Hepatocyte (in vitro differentiated cells): ENCODE data around the gene MYO1F. TPM values are rescaled to one million over a fixed set of nuclear protein-coding genes. Genes with fewer than 3 reads are reported as not detected.

Experiments
- DNase-seq: peaks from one replicate; pipeline ENCODE4 v3.0.0-alpha.2; 2016; ENCODE audit warnings: low spot score
- H2AFZ ChIP-seq: fragments of 200-600 bp; sonication (generic); 2 replicates; pipeline ENCODE4 v1.6.0; 2016; ENCODE audit warnings: antibody characterized with exemption, mild to moderate bottlenecking
- H3K27ac ChIP-seq: fragments of 200-600 bp; sonication (generic); 2 replicates; pipeline ENCODE4 v1.5.1; 2016; ENCODE audit warnings: mild to moderate bottlenecking
- H3K27me3 ChIP-seq: fragments of 200-600 bp; sonication (generic); 2 replicates; pipeline ENCODE4 v1.6.1; 2016
- H3K36me3 ChIP-seq: fragments of 200-600 bp; sonication (generic); replicated peaks from 2 replicates; pipeline ENCODE4 v1.5.1; 2016; ENCODE audit warnings: low read depth; ENCODE audit not compliant: insufficient read depth
- H3K4me1 ChIP-seq: fragments of 200-600 bp; sonication (generic); 2 replicates; pipeline ENCODE4 v1.5.1; 2016; ENCODE audit warnings: mild to moderate bottlenecking, moderate library complexity; ENCODE audit not compliant: insufficient read depth
- H3K4me2 ChIP-seq: fragments of 200-600 bp; sonication (generic); 2 replicates; pipeline ENCODE4 v1.6.0; 2016
- H3K4me3 ChIP-seq: fragments of 200-600 bp; sonication (generic); 2 replicates; pipeline ENCODE4 v1.5.1; 2016; ENCODE audit warnings: mild to moderate bottlenecking
- H3K79me2 ChIP-seq: fragments of 200-600 bp; sonication (generic); 2 replicates; pipeline ENCODE4 v1.6.0; 2017; ENCODE audit warnings: mild to moderate bottlenecking
- H3K9me2 ChIP-seq: fragments of 200-600 bp; sonication (generic); replicated peaks from 2 replicates; pipeline ENCODE4 v1.6.0; 2017; ENCODE audit warnings: mild to moderate bottlenecking; ENCODE audit not compliant: insufficient read depth
- H3K9me3 ChIP-seq: fragments of 200-600 bp; sonication (generic); 2 replicates; pipeline ENCODE4 v1.5.1; 2016; ENCODE audit warnings: low read depth, mild to moderate bottlenecking
- H4K20me1 ChIP-seq: fragments of 200-600 bp; sonication (generic); 2 replicates; pipeline ENCODE4 v1.6.0; 2016; ENCODE audit warnings: mild to moderate bottlenecking; ENCODE audit not compliant: insufficient read depth, poor library complexity, severe bottlenecking
- CTCF ChIP-seq: fragments of 200-600 bp; sonication (generic); IDR thresholded peaks from 2 replicates; pipeline ENCODE4 v1.5.1; 2016; ENCODE audit warnings: antibody characterized with exemption, mild to moderate bottlenecking; ENCODE audit not compliant: poor library complexity
- EZH2 ChIP-seq: fragments of 200-600 bp; sonication (generic); IDR thresholded peaks from 2 replicates; pipeline ENCODE4 v1.6.1; 2016; ENCODE audit warnings: antibody characterized with exemption, mild to moderate bottlenecking, borderline replicate concordance
- EZH2phosphoT487 ChIP-seq: fragments of 200-600 bp; sonication (generic); IDR thresholded peaks from one replicate; pipeline ENCODE4 v1.6.1; 2018; ENCODE audit warnings: antibody characterized with exemption, mild to moderate bottlenecking, low read depth, moderate library complexity; ENCODE audit not compliant: unreplicated experiment, severe bottlenecking
- WGBS: methylation state at CpG from one replicate; pipeline ENCODE4 v1.1.6; 2016; ENCODE audit warnings: low lambda C conversion rate; ENCODE audit errors: missing lambda C conversion rate; 5-methylcytosine and 5-hydroxymethylcytosine counted together
- polyA plus RNA-seq: library from polyadenylated mRNA; unstranded; fragments of >200 nt; fragmentation: Nextera tagmentation; extraction: Ambion mirVana; gene quantifications from 2 replicates; pipeline ENCODE4 v1.2.1, GENCODE V29; 2016
- total RNA-seq: library from RNA; depleted of rRNA; stranded (reverse); fragments of >200 nt; gene quantifications from 2 replicates; pipeline ENCODE4 v1.2.3, GENCODE V29; 2014

The MYO1F gene
- total and polyA plus RNA-seq, 2 experiments from 2014 or later, result 0.13 to 1.0 TPM

GRCh38 chr19:8539621-8540149 is 37.6 kb downstream of the MYO1F start:
- no peaks in the 10 kb centered on the region for H3K79me2 ChIP-seq
- TF ChIP-seq EZH2phosphoT487 (no peak), EZH2 (no peak), CTCF (no peak)
- no peaks in the 10 kb centered on the region for H3K9me2 ChIP-seq
- no peaks in the 10 kb centered on the region for H3K4me1 ChIP-seq
- H3K4me3 ChIP-seq, result no peak overlapping the region
- no peak for DNase-seq
- H2AFZ ChIP-seq, result no peak overlapping the region
- no peaks in the 10 kb centered on the region for H3K27me3 ChIP-seq
- H3K9me3 ChIP-seq, result no peaks in the 10 kb centered on the region
- H3K27ac ChIP-seq, result no peak overlapping the region
- WGBS, result 96% methylated on average over 12 of the region's 12 CpGs
- no peaks in the 10 kb centered on the region for H3K36me3 ChIP-seq
- H3K4me2 ChIP-seq, result no peak overlapping the region
- no peaks in the 10 kb centered on the region for H4K20me1 ChIP-seq

GRCh38 chr19:8537099-8537498 is 40.1 kb downstream of the MYO1F start:
- Histone ChIP-seq H3K4me2 (no peak overlapping the region), H4K20me1 (no peaks in the 10 kb centered on the region), H3K36me3 (no peaks in the 10 kb centered on the region), H3K4me3 (no peak overlapping the region), H3K27me3 (no peaks in the 10 kb centered on the region), H3K4me1 (peaks cover 4% of the 10 kb centered on the region), H3K9me3 (no peaks in the 10 kb centered on the region), H3K9me2 (no peaks in the 10 kb centered on the region), H3K27ac (no peak overlapping the region), H3K79me2 (no peaks in the 10 kb centered on the region), H2AFZ (no peak overlapping the region)
- WGBS, result 96% methylated on average over 3 of the region's 3 CpGs
- TF ChIP-seq EZH2, result no peak
- TF ChIP-seq CTCF, result no peak
- no peak for TF ChIP-seq EZH2phosphoT487
- DNase-seq, result no peak

GRCh38 chr19:8536282-8536681 is 41.0 kb downstream of the MYO1F start:
- TF ChIP-seq CTCF, result no peak
- TF ChIP-seq EZH2, result no peak
- no peak for TF ChIP-seq EZH2phosphoT487
- Histone ChIP-seq H3K27me3 (no peaks in the 10 kb centered on the region), H2AFZ (no peak overlapping the region), H3K4me3 (no peak overlapping the region), H3K9me3 (no peaks in the 10 kb centered on the region), H3K36me3 (no peaks in the 10 kb centered on the region), H3K79me2 (no peaks in the 10 kb centered on the region), H4K20me1 (no peaks in the 10 kb centered on the region), H3K27ac (no peak overlapping the region), H3K9me2 (no peaks in the 10 kb centered on the region), H3K4me1 (peaks cover 4% of the 10 kb centered on the region), H3K4me2 (no peak overlapping the region)
- no peak for DNase-seq
- WGBS, result 89% methylated on average over 19 of the region's 22 CpGs

GRCh38 chr19:8532225-8532624 is 45.0 kb downstream of the MYO1F start:
- Histone ChIP-seq H4K20me1 (no peaks in the 10 kb centered on the region), H3K27me3 (no peaks in the 10 kb centered on the region), H2AFZ (no peak overlapping the region), H3K9me3 (no peaks in the 10 kb centered on the region), H3K27ac (no peak overlapping the region), H3K4me1 (peaks cover 4% of the 10 kb centered on the region), H3K9me2 (no peaks in the 10 kb centered on the region), H3K4me3 (no peak overlapping the region), H3K36me3 (no peaks in the 10 kb centered on the region), H3K79me2 (peaks cover 5% of the 10 kb centered on the region), H3K4me2 (no peak overlapping the region)
- no peak for DNase-seq
- no peak for TF ChIP-seq CTCF
- 73% methylated on average over 2 of the region's 2 CpGs for WGBS
